ENCODE data around the gene CTSW. TPM values are rescaled to one million over a fixed set of nuclear protein-coding genes. Genes with fewer than 3 reads are reported as not detected.
A peak's percentile ranks its signal among the peaks of the same experiment; 100 is the strongest.

The CTSW gene
- total RNA-seq, 4 donors from 2014 or later = 0.76 to 5.0 (median 1.4) TPM; not detected in 1

DNA sequence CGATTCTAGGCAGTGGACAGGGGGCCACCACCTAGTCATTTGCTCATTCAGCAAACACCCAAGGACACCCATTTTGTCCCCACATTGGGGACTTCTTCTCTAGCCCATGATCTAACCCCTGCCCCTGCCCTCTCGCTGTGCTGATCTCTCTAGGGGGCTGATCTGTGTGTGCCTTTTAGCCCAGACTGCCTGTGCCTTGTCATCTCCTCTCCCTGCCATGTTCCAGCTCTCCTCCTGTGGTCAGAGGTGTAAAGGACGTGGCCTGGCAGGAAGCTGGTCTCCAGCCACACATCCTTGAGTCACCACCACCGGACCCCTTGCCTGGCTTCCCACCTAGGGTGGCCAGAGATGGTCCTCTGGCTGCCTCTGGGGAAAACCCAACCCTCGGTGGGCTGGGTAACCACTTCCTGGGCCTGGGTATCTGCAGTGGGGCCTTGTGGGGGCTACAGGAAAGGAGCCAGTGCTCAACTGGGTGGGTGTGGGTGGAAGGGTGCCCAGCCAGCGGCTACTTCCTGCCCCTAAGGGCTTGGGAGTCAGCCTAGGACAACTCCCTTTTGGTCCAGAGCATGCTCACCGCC is 1.3 kb downstream of the CTSW start:
- WGBS = 87% methylated on average over 4 of the region's 7 CpGs
- DNase-seq (ENCODE audit: low spot score in 2 of 2) = no peak
- TF ChIP-seq, protein P1, sequence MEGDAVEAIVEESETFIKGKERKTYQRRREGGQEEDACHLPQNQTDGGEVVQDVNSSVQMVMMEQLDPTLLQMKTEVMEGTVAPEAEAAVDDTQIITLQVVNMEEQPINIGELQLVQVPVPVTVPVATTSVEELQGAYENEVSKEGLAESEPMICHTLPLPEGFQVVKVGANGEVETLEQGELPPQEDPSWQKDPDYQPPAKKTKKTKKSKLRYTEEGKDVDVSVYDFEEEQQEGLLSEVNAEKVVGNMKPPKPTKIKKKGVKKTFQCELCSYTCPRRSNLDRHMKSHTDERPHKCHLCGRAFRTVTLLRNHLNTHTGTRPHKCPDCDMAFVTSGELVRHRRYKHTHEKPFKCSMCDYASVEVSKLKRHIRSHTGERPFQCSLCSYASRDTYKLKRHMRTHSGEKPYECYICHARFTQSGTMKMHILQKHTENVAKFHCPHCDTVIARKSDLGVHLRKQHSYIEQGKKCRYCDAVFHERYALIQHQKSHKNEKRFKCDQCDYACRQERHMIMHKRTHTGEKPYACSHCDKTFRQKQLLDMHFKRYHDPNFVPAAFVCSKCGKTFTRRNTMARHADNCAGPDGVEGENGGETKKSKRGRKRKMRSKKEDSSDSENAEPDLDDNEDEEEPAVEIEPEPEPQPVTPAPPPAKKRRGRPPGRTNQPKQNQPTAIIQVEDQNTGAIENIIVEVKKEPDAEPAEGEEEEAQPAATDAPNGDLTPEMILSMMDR (IDR thresholded peaks at IDR 0.05) = no peak
- TF ChIP-seq POLR2A (IDR thresholded peaks at IDR 0.05) = no peak
- TF ChIP-seq POLR2AphosphoS5 (IDR thresholded peaks at IDR 0.05) = no peak
- TF ChIP-seq EP300 (IDR thresholded peaks at IDR 0.05) = no peak

DNA sequence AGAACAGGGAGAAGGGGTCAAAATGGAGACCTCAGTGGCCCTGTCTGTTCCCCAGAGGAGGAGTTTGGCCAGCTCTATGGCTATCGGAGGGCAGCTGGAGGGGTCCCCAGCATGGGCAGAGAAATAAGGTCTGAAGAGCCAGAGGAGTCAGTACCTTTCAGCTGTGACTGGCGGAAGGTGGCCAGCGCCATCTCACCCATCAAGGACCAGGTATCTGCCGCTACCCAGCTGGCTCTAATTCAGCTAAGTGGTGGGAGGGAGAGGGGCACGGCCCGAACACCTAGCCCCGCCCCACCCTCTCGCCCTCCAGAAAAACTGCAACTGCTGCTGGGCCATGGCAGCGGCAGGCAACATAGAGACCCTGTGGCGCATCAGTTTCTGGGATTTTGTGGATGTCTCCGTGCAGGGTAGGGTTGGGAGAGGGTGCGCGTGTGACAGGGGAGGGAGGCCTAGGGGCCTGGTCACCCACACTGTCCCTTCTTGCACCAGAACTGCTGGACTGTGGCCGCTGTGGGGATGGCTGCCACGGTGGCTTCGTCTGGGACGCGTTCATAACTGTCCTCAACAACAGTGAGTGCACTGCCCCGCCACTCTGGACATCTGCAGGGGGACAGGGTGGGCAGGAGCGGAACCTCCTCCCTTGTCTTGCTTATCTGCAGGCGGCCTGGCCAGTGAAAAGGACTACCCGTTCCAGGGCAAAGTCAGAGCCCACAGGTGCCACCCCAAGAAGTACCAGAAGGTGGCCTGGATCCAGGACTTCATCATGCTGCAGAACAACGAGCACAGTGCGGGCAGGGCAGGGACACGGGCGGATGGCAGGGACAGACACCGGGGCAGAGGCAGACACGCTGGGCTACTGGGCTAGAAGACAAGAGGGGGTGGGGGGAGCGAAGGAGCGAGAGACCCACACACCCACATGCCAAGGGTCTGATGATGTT is 2.8 kb downstream of the CTSW start:
- Histone ChIP-seq H3K9me3 (no peaks in the 10 kb centered on the region), H3K36me3 (peaks cover 33% of the 10 kb centered on the region), H3K27me3 (no peaks in the 10 kb centered on the region), H3K4me3 (no peak overlapping the region), H3K27ac (no peak overlapping the region), H3K4me1 (peaks cover 9% of the 10 kb centered on the region)
- TF ChIP-seq POLR2AphosphoS5 (IDR thresholded peaks at IDR 0.05) (no peak), POLR2A (IDR thresholded peaks at IDR 0.05) (no peak), EP300 (IDR thresholded peaks at IDR 0.05) (no peak)
- TF ChIP-seq, protein P1 (IDR thresholded peaks at IDR 0.05) = no peak
- 91% methylated on average over 10 of the region's 30 CpGs for WGBS
- DNase-seq (ENCODE audit: low spot score in 2 of 2) = no peak

More for the DNA sequence above, 1.3 kb downstream of the CTSW start:
- Histone ChIP-seq H3K36me3 (peaks cover 33% of the 10 kb centered on the region), H3K4me1 (peaks cover 3% of the 10 kb centered on the region), H3K9me3 (no peaks in the 10 kb centered on the region), H3K27me3 (no peaks in the 10 kb centered on the region), H3K4me3 (no peak overlapping the region), H3K27ac (no peak overlapping the region)

DNA sequence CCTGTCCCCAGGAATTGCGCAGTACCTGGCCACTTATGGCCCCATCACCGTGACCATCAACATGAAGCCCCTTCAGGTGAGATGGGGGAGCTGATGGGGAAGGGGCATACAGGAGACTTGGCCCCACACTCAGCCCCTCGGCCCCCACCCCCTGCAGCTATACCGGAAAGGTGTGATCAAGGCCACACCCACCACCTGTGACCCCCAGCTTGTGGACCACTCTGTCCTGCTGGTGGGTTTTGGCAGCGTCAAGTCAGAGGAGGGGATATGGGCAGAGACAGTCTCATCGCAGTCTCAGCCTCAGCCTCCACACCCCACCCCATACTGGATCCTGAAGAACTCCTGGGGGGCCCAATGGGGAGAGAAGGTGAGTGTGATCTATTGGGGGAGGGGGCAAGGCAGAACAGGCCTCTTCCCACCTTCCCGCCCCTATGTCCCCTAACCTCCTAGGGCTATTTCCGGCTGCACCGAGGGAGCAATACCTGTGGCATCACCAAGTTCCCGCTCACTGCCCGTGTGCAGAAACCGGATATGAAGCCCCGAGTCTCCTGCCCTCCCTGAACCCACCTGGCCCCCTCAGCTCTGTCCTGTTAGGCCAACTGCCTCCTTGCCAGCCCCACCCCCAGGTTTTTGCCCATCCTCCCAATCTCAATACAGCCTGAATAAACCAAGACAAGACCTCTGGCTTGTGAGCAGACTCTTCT is 3.6 kb downstream of the CTSW start:
- H3K4me1 ChIP-seq = peaks cover 15% of the 10 kb centered on the region
- DNase-seq (ENCODE audit: low spot score in 2 of 2) = no peak
- TF ChIP-seq EP300 (IDR thresholded peaks at IDR 0.05) (no peak), POLR2A (IDR thresholded peaks at IDR 0.05) (no peak), POLR2AphosphoS5 (IDR thresholded peaks at IDR 0.05) (no peak)
- TF ChIP-seq, protein P1 (IDR thresholded peaks at IDR 0.05) = no peak
- peaks cover 33% of the 10 kb centered on the region for H3K36me3 ChIP-seq
- WGBS = 98% methylated on average over 11 of the region's 13 CpGs
- no peaks in the 10 kb centered on the region for H3K9me3 ChIP-seq
- H3K4me3 ChIP-seq = no peak overlapping the region
- no peaks in the 10 kb centered on the region for H3K27me3 ChIP-seq
- no peak overlapping the region for H3K27ac ChIP-seq

DNA sequence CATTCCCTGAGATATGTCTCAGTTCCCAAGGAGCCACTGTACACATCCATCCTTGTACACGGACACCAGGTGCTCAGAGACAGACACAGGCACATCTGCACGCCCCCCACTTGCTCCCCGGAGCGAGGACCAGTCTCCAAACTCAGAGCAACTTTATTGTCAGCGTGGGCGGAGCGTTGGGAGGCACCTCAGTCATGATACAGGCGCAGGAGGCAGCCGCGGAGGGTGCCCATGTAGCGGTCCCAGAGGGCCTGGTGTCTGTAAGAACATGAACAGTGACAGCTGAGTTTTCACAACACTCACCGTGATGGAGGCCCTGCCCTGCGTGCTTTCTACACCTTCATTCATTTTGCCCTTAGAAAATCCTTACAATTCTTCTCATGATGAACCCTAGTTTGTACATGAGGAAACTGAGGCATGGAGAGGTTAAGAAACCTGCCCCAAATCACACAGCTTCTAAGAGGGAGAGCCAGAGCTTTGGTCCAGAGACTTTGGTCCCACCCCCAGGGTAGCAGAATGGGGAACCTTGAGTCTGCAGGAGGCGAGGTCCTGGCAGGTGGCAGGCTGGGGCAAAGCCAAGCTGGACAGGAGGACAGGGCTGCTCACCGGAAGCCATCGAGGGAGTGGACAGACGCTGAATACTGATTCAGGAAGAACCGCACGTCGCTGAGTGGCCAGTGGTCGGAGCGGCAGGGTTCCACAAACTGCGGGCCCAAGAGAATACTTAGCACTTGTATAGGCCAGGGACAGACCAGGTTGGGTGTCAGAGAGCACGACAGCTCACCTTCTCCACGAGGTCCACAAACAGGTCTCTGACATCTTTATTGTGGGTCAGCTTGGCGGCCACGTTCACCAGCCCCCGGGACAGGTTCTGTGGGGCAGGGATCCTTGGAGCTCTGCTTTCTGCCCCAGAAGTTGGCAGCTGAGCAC is 4.4 kb downstream of the CTSW start:
- TF ChIP-seq, protein P1 (IDR thresholded peaks at IDR 0.05) = no peak
- TF ChIP-seq EP300 (IDR thresholded peaks at IDR 0.05) (no peak), POLR2A (IDR thresholded peaks at IDR 0.05) (no peak), POLR2AphosphoS5 (IDR thresholded peaks at IDR 0.05) (no peak)
- Histone ChIP-seq H3K27me3 (no peaks in the 10 kb centered on the region), H3K9me3 (no peaks in the 10 kb centered on the region), H3K36me3 (peaks cover 33% of the 10 kb centered on the region), H3K4me3 (no peak overlapping the region), H3K4me1 (peaks cover 19% of the 10 kb centered on the region), H3K27ac (no peak overlapping the region)
- 80% methylated on average over 20 of the region's 28 CpGs for WGBS
- DNase-seq (ENCODE audit: low spot score in 2 of 2) = peak in 1 of 2 donors; percentile 62

Data from suprapubic skin (tissue), 4 donors.